ENCODE data around the gene TMEM190.

TMEM190 gene

GRCh38 chr19:55353803-55354697 lies 22.6 kb upstream of the TMEM190 start (continued):
- TF ChIP-seq ZNF585B (tag by site-specific recombination; IDR thresholded peaks at IDR 0.05) (no peak), ZNF302 (tag by site-specific recombination; IDR thresholded peaks at IDR 0.05; ENCODE audit: low read depth) (no peak), ZNF423 (tag by site-specific recombination; IDR thresholded peaks at IDR 0.05) (no peak), ZSCAN30 (tag by site-specific recombination; IDR thresholded peaks at IDR 0.05) (no peak), ZNF561 (tag by site-specific recombination; IDR thresholded peaks at IDR 0.05; ENCODE audit: borderline replicate concordance) (no peak), ZNF621 (tag by site-specific recombination; IDR thresholded peaks at IDR 0.05) (no peak), SCRT2 (tag by site-specific recombination; IDR thresholded peaks at IDR 0.05) (no peak), ZNF146 (tag by site-specific recombination; IDR thresholded peaks at IDR 0.05) (no peak), ZNF501 (tag by site-specific recombination; IDR thresholded peaks at IDR 0.05) (no peak), ZSCAN23 (tag by site-specific recombination; IDR thresholded peaks at IDR 0.05) (no peak), ZNF184 (tag by site-specific recombination; IDR thresholded peaks at IDR 0.05) (no peak), ZNF610 (tag by site-specific recombination; IDR thresholded peaks at IDR 0.05; ENCODE audit: borderline replicate concordance) (no peak), ZNF629 (tag by site-specific recombination; IDR thresholded peaks at IDR 0.05) (no peak), BCL11B (tag by site-specific recombination; IDR thresholded peaks at IDR 0.05; ENCODE audit: low read depth) (no peak), ZNF37A (tag by site-specific recombination; IDR thresholded peaks at IDR 0.05) (no peak), ZNF366 (tag by site-specific recombination; conservative IDR thresholded peaks at IDR 0.05) (no peak), ZNF112 (tag by site-specific recombination; IDR thresholded peaks at IDR 0.05) (no peak), ZNF548 (tag by site-specific recombination; IDR thresholded peaks at IDR 0.05) (no peak), ZNF76 (tag by site-specific recombination; IDR thresholded peaks at IDR 0.05; ENCODE audit: borderline replicate concordance, low read depth) (no peak; the same call in 1 of the 2 replicates), YY1 (tag by site-specific recombination; IDR thresholded peaks at IDR 0.05) (no peak), REST (tag by site-specific recombination; IDR thresholded peaks at IDR 0.05) (no peak)
- TF ChIP-seq, protein P1, sequence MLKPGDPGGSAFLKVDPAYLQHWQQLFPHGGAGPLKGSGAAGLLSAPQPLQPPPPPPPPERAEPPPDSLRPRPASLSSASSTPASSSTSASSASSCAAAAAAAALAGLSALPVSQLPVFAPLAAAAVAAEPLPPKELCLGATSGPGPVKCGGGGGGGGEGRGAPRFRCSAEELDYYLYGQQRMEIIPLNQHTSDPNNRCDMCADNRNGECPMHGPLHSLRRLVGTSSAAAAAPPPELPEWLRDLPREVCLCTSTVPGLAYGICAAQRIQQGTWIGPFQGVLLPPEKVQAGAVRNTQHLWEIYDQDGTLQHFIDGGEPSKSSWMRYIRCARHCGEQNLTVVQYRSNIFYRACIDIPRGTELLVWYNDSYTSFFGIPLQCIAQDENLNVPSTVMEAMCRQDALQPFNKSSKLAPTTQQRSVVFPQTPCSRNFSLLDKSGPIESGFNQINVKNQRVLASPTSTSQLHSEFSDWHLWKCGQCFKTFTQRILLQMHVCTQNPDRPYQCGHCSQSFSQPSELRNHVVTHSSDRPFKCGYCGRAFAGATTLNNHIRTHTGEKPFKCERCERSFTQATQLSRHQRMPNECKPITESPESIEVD (tag by site-specific recombination; IDR thresholded peaks at IDR 0.05), result no peak
- TF ChIP-seq, protein P2, sequence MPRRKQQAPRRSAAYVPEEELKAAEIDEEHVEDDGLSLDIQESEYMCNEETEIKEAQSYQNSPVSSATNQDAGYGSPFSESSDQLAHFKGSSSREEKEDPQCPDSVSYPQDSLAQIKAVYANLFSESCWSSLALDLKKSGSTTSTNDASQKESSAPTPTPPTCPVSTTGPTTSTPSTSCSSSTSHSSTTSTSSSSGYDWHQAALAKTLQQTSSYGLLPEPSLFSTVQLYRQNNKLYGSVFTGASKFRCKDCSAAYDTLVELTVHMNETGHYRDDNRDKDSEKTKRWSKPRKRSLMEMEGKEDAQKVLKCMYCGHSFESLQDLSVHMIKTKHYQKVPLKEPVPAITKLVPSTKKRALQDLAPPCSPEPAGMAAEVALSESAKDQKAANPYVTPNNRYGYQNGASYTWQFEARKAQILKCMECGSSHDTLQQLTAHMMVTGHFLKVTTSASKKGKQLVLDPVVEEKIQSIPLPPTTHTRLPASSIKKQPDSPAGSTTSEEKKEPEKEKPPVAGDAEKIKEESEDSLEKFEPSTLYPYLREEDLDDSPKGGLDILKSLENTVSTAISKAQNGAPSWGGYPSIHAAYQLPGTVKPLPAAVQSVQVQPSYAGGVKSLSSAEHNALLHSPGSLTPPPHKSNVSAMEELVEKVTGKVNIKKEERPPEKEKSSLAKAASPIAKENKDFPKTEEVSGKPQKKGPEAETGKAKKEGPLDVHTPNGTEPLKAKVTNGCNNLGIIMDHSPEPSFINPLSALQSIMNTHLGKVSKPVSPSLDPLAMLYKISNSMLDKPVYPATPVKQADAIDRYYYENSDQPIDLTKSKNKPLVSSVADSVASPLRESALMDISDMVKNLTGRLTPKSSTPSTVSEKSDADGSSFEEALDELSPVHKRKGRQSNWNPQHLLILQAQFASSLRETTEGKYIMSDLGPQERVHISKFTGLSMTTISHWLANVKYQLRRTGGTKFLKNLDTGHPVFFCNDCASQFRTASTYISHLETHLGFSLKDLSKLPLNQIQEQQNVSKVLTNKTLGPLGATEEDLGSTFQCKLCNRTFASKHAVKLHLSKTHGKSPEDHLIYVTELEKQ (tag by site-specific recombination; IDR thresholded peaks at IDR 0.05; ENCODE audit: borderline replicate concordance), result no peak
- TF ChIP-seq, protein P3, sequence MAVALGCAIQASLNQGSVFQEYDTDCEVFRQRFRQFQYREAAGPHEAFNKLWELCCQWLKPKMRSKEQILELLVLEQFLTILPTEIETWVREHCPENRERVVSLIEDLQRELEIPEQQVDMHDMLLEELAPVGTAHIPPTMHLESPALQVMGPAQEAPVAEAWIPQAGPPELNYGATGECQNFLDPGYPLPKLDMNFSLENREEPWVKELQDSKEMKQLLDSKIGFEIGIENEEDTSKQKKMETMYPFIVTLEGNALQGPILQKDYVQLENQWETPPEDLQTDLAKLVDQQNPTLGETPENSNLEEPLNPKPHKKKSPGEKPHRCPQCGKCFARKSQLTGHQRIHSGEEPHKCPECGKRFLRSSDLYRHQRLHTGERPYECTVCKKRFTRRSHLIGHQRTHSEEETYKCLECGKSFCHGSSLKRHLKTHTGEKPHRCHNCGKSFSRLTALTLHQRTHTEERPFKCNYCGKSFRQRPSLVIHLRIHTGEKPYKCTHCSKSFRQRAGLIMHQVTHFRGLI (tag by site-specific recombination; IDR thresholded peaks at IDR 0.05), result peak; percentile 66; the same call in 1 of the 2 replicates
- TF ChIP-seq, protein P4, sequence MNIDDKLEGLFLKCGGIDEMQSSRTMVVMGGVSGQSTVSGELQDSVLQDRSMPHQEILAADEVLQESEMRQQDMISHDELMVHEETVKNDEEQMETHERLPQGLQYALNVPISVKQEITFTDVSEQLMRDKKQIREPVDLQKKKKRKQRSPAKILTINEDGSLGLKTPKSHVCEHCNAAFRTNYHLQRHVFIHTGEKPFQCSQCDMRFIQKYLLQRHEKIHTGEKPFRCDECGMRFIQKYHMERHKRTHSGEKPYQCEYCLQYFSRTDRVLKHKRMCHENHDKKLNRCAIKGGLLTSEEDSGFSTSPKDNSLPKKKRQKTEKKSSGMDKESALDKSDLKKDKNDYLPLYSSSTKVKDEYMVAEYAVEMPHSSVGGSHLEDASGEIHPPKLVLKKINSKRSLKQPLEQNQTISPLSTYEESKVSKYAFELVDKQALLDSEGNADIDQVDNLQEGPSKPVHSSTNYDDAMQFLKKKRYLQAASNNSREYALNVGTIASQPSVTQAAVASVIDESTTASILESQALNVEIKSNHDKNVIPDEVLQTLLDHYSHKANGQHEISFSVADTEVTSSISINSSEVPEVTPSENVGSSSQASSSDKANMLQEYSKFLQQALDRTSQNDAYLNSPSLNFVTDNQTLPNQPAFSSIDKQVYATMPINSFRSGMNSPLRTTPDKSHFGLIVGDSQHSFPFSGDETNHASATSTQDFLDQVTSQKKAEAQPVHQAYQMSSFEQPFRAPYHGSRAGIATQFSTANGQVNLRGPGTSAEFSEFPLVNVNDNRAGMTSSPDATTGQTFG (tag by site-specific recombination; IDR thresholded peaks at IDR 0.05; ENCODE audit: borderline replicate concordance), result no peak
- TF ChIP-seq, protein P5, sequence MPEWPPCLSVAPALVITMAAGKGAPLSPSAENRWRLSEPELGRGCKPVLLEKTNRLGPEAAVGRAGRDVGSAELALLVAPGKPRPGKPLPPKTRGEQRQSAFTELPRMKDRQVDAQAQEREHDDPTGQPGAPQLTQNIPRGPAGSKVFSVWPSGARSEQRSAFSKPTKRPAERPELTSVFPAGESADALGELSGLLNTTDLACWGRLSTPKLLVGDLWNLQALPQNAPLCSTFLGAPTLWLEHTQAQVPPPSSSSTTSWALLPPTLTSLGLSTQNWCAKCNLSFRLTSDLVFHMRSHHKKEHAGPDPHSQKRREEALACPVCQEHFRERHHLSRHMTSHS (tag by site-specific recombination; IDR thresholded peaks at IDR 0.05), result no peak

Measured in HEK293 (cell line).